Measurements from ENCODE around the gene DIDO1.
"Not testable (repeated sequence)": the region's sequence is repeated elsewhere in the genome, so short reads cannot be mapped to it uniquely, and the experiment has no call there.

The DIDO1 gene

GRCh38 chr20:62925420-62926228, 681 bp downstream of the DIDO1 start:
- peak in 1 of 2 experiments; percentile 61 for DNase-seq

GRCh38 chr20:62925076-62925419, 1.3 kb downstream of the DIDO1 start:
- DNase-seq, result no peak

GRCh38 chr20:62924442-62925075, 1.7 kb downstream of the DIDO1 start:
- DNase-seq, result peak in 1 of 2 experiments; percentile 11

- no peak for DNase-seq
These were observed 2.5 kb downstream of the DIDO1 start for GRCh38 chr20:62923669-62924441.

GRCh38 chr20:62923059-62923668, 3.1 kb downstream of the DIDO1 start:
- not testable (repeated sequence) for DNase-seq

GRCh38 chr20:62922451-62922921, 3.8 kb downstream of the DIDO1 start:
- DNase-seq, result no peak

- DNase-seq, result peak; percentile 75 to 80
These were observed 5.1 kb downstream of the DIDO1 start for GRCh38 chr20:62921119-62921687.

- DNase-seq, result no peak
These were observed 6.2 kb downstream of the DIDO1 start for GRCh38 chr20:62920039-62920645.

GRCh38 chr20:62918831-62919230, 7.5 kb downstream of the DIDO1 start:
- peak; percentile 65 to 78 for DNase-seq

- no peak for DNase-seq
These were observed 8.2 kb downstream of the DIDO1 start for GRCh38 chr20:62918147-62918546.

GRCh38 chr20:62917720-62918119, 8.6 kb downstream of the DIDO1 start:
- DNase-seq, result no peak

GRCh38 chr20:62916703-62917476, 9.4 kb downstream of the DIDO1 start:
- DNase-seq, result no peak

GRCh38 chr20:62914970-62915457, 11.3 kb downstream of the DIDO1 start:
- peak; percentile 72 to 82 for DNase-seq

GRCh38 chr20:62914436-62914835, 11.9 kb downstream of the DIDO1 start:
- no peak for DNase-seq

- no peak for DNase-seq
These were observed 13.2 kb downstream of the DIDO1 start for GRCh38 chr20:62913043-62913630.

- no peak for DNase-seq
These were observed 14.5 kb downstream of the DIDO1 start for GRCh38 chr20:62911701-62912280.

- DNase-seq, result no peak
These were observed 15.4 kb downstream of the DIDO1 start for GRCh38 chr20:62910777-62911497.

GRCh38 chr20:62910217-62910766, 16.0 kb downstream of the DIDO1 start:
- no peak for DNase-seq

Data from Kasumi-1 (cell line).